Measurements from ENCODE around the gene MCTP1.

- TF ChIP-seq CTCF (conservative IDR thresholded peaks at IDR 0.05) = no peak
- TF ChIP-seq ZFX (IDR thresholded peaks at IDR 0.05) = no peak
Observed at GRCh38 chr5:94769996-94770395, 514.9 kb downstream of the MCTP1 start.
